NT2/D1 (cell line): Measurements from ENCODE around the gene RAPGEF4.

Experiments
- DNase-seq: peaks from one replicate; pipeline ENCODE4 v3.0.0-alpha.2; 2011; ENCODE audit warnings: low read depth, low spot score
- H3K27me3 ChIP-seq: 2 replicates; pipeline ENCODE4 v1.6.0; 2011; ENCODE audit warnings: mild to moderate bottlenecking; ENCODE audit not compliant: insufficient read length, insufficient read depth
- H3K36me3 ChIP-seq: 2 replicates; pipeline ENCODE4 v1.6.1; 2011; ENCODE audit warnings: mild to moderate bottlenecking, low read length, mixed read lengths; ENCODE audit not compliant: insufficient read depth, insufficient read length
- H3K4me1 ChIP-seq: 2 replicates; pipeline ENCODE4 v1.5.1; 2011; ENCODE audit not compliant: insufficient read depth, insufficient read length
- H3K4me3 ChIP-seq: 2 replicates; pipeline ENCODE4 v1.5.1; 2011; ENCODE audit warnings: low read depth; ENCODE audit not compliant: insufficient read length
- H3K9ac ChIP-seq: 2 replicates; pipeline ENCODE4 v1.6.0; 2011; ENCODE audit warnings: low read depth; ENCODE audit not compliant: insufficient read length
- H3K9me3 ChIP-seq: 2 replicates; pipeline ENCODE4 v1.5.1; 2011; ENCODE audit warnings: mild to moderate bottlenecking, low read length; ENCODE audit not compliant: insufficient read depth
- SUZ12 ChIP-seq: IDR thresholded peaks from 2 replicates; pipeline ENCODE4 v1.6.1; 2011; ENCODE audit not compliant: insufficient read length, insufficient read depth; ENCODE audit errors: extremely low read depth
- YY1 ChIP-seq: IDR thresholded peaks from 2 replicates; pipeline ENCODE4 v1.6.1; 2011; ENCODE audit not compliant: insufficient read length, insufficient read depth
- ZNF274 ChIP-seq: IDR thresholded peaks from 2 replicates; pipeline ENCODE4 v1.6.1; 2011; ENCODE audit warnings: mild to moderate bottlenecking, low read depth, low read length

Gene RAPGEF4

DNA sequence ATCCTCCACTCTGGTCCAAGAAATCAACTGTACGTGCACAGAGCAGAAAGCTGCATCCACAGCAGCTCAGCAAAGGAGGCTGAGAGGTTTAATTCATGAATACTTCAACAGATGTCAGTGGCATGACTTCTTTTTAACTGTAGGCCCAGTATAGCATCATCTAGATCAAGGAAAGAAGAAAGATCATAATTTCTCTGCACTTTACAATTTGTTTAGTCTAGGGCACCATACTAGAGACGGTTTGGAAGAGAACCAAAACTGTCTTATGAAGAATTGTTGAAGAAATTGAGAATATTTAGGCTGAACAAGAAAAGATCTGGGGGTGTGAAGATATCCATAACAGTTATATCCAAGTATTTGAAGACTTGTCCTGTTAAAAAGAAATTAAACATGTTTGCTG is 309.5 kb downstream of the RAPGEF4 start:
- no peaks in the 10 kb centered on the region for H3K36me3 ChIP-seq
- no peak for DNase-seq
- no peak overlapping the region for H3K9ac ChIP-seq
- H3K27me3 ChIP-seq, result no peaks in the 10 kb centered on the region
- H3K4me1 ChIP-seq, result no peaks in the 10 kb centered on the region
- H3K4me3 ChIP-seq, result no peak overlapping the region
- TF ChIP-seq YY1 (no peak), ZNF274 (no peak), SUZ12 (no peak)
- no peaks in the 10 kb centered on the region for H3K9me3 ChIP-seq

DNA sequence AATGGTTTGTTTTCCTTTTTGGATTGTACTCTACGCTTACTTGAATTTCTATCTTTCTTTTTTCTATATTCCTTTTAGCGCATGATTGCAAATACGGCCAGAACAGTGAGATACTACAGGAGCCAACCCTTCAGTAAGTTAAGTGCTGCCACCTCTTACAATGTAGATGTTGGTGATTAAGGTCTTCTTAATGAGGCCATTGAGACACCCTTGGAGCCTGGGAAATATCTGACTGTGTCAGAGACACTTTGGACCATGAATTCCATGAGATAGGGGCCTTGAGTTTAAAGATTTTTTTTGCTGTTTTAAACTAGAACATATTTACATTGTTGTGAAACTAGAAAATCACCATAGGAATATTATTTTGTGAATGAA is 312.9 kb downstream of the RAPGEF4 start:
- no peak overlapping the region for H3K4me3 ChIP-seq
- DNase-seq, result no peak
- H3K9ac ChIP-seq, result no peak overlapping the region

DNA sequence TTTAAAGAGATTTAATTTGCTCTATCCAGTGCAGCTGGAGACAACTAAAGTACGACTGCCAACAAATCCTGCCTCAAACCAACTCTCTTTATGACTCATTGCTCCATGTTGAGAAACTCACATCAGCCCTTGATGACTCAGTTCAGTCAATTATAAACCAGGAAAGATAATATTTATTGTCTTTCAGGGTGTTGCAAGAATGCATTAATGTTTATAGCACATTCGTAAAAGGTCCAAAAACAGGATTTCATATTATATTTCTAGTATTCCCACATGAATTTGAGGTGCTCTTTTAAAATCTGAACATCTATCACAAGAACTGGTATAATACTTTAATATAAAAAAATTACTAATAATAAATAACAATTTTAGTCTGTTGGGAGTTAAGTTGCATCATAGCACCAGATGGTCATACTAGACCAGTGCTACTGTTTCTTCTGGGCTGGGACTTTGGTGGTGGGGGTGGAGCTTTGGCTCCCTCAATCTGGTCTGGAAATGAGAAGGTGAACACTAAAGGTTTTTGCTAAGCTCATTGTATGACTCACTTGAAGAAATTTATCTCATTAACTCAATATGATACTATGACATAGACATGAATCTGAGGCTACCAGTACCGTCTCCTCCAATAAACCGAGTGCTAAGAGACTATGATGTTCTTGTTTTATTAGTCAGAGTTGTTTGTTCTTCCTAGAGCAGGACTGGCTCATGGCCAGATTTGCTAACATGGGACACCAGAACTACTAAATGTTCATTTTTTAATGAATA is 313.4 kb downstream of the RAPGEF4 start:
- no peak for DNase-seq
- no peaks in the 10 kb centered on the region for H3K4me1 ChIP-seq

More for the DNA sequence above, 312.9 kb downstream of the RAPGEF4 start:
- TF ChIP-seq YY1 (no peak), ZNF274 (no peak), SUZ12 (no peak)
- Histone ChIP-seq H3K9me3 (no peaks in the 10 kb centered on the region), H3K27me3 (no peaks in the 10 kb centered on the region), H3K4me1 (no peaks in the 10 kb centered on the region), H3K36me3 (no peaks in the 10 kb centered on the region)

DNA sequence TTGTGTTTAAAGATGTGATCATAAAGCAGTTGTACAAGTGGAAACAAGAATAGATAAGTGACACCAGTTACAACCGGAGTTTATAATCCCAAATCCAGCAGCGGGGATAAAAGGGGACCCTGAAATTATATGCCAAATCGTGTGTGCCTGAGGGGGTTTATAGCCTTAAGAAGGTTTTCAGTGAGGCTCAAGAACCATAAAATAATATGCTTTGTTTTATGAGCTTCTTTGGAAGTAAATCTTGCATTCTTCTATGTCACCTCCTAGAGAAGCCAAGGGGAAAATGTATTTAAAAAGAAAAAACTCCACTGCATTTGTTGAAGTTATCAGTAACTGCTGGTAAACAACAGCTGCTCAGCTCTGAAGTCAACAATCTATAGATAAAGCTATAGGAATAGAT is 314.2 kb downstream of the RAPGEF4 start:
- H3K4me1 ChIP-seq, result no peaks in the 10 kb centered on the region
- no peak overlapping the region for H3K9ac ChIP-seq
- no peaks in the 10 kb centered on the region for H3K9me3 ChIP-seq
- no peak for DNase-seq
- H3K4me3 ChIP-seq, result no peak overlapping the region
- no peaks in the 10 kb centered on the region for H3K36me3 ChIP-seq
- H3K27me3 ChIP-seq, result no peaks in the 10 kb centered on the region
- no peak for TF ChIP-seq YY1
- no peak for TF ChIP-seq ZNF274
- TF ChIP-seq SUZ12, result no peak

More for the DNA sequence above, 313.4 kb downstream of the RAPGEF4 start:
- Histone ChIP-seq H3K4me3 (no peak overlapping the region), H3K36me3 (no peaks in the 10 kb centered on the region), H3K9me3 (no peaks in the 10 kb centered on the region), H3K27me3 (no peaks in the 10 kb centered on the region), H3K9ac (no peak overlapping the region)
- TF ChIP-seq ZNF274 (no peak), YY1 (no peak), SUZ12 (no peak)

DNA sequence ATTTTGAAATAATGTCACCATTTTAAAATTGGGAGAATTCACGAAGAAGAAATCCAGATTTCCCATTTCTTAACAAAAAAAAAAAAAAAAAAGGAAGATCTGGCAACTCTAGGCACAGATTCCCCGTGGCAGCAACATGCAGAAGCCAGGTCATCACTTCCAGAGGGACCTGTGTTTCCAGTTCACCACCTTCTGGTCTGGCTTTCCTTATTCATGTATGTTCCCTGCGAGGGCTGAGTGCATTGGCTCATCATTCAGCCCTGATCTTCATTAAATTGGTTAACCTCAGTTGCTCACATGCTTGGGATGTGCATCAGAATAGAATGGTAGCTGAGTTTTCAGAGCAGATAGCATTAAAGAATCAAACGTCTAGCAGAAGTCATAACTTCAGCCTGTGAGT is 315.0 kb downstream of the RAPGEF4 start:
- Histone ChIP-seq H3K27me3 (no peaks in the 10 kb centered on the region), H3K4me1 (no peaks in the 10 kb centered on the region), H3K36me3 (no peaks in the 10 kb centered on the region), H3K9ac (no peak overlapping the region), H3K4me3 (no peak overlapping the region), H3K9me3 (no peaks in the 10 kb centered on the region)
- TF ChIP-seq SUZ12 (no peak), ZNF274 (no peak), YY1 (no peak)
- DNase-seq, result no peak

DNA sequence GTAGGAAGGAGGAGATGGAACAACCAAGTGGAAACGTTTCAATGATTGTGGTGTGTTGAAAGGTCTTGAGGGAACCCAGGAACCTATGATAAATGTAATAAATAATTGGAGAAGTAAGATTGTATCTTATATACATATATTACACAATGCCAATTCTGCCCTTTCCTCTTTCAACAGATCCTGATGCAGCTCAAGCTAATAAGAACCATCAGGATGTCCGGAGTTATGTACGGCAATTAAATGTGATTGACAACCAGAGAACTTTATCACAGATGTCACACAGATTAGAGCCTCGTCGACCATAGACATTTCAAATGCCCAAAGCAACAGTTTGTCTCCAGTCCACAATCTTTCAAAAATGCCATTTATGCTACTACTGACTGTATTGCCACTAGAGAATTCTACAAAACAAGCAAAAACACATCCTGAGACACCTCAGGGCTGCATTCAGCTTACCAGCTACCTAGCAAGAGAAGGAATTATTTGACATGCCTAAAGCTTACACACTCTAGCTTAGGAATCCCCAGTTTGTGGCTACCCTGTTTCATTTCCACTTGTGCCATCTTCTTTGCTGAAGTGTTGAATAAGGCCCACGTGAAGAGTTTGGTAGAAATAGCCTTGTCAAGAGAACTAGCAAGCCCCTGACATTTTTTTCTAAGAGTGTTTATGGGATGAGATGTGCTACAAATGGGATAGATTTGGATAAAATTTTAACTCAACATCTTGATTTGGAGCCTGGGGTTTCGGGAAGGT is 316.0 kb downstream of the RAPGEF4 start:
- Histone ChIP-seq H3K9ac (no peak overlapping the region), H3K4me1 (no peaks in the 10 kb centered on the region), H3K36me3 (no peaks in the 10 kb centered on the region), H3K27me3 (no peaks in the 10 kb centered on the region), H3K4me3 (no peak overlapping the region), H3K9me3 (no peaks in the 10 kb centered on the region)
- no peak for DNase-seq
- no peak for TF ChIP-seq YY1
- no peak for TF ChIP-seq ZNF274
- no peak for TF ChIP-seq SUZ12

DNA sequence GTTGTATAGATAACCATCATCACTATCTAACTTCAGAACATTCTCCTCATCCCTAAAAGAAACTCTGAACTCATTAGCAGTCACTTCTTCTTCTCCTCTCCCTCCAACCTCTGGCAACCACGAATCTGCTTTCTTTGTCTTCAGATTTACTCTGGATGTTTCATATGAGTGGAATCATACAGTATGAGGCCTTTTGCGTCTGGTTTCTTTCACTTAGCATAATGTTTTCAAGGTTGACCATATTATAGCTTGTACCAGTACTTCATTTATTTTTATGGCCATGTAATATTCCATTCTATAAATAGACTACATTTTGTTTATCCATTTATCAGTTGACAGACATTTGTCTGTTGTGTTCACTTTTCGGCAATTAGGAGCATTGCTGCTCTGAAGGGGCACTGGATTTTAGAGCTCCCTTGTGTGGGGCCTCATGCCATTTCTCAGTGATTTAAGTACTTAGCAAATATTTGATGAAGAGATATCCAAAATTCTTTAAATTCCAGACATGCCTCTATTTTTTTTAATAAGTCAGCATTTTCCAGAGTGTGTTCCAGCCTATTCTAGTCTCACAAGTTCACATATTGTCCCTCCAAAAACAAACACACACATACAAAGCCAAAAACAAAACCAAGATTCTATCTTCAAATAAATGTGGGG is 317.5 kb downstream of the RAPGEF4 start:
- no peaks in the 10 kb centered on the region for H3K4me1 ChIP-seq
- H3K9ac ChIP-seq, result no peak overlapping the region
- DNase-seq, result no peak
- no peaks in the 10 kb centered on the region for H3K36me3 ChIP-seq
- H3K27me3 ChIP-seq, result no peaks in the 10 kb centered on the region
- no peak overlapping the region for H3K4me3 ChIP-seq
- no peaks in the 10 kb centered on the region for H3K9me3 ChIP-seq
- TF ChIP-seq SUZ12, result no peak
- no peak for TF ChIP-seq ZNF274
- TF ChIP-seq YY1, result no peak
